CD4-positive, CD25-positive, alpha-beta regulatory T cell (primary cell): ENCODE data around the gene ICOSLG. TPM values are rescaled to one million over a fixed set of nuclear protein-coding genes. Genes with fewer than 3 reads are reported as not detected.
"Not testable (repeated sequence)": the region's sequence is repeated elsewhere in the genome, so short reads cannot be mapped to it uniquely, and the experiment has no call there.

Source experiments
- ATAC-seq, 2 donors: fragments of 150-1000 bp; cut with Tn5 transposase; one replicate each; pipeline ENCODE4 v1.10.0; 2021; ENCODE audit warnings: low read depth in 2 of 2, moderate number of reproducible peaks in 2 of 2, moderate library complexity in 1 of 2
- DNase-seq, 3 donors: peaks; one replicate each; pipeline versions ENCODE4 v3.0.0 to v3.0.0-alpha.2; 2012 to 2022; ENCODE audit warnings: mixed read lengths in 1 of 3
- H3K27ac ChIP-seq: one replicate; pipeline ENCODE4 v1.7.0; 2013; ENCODE audit warnings: mild to moderate bottlenecking, low read length; ENCODE audit not compliant: insufficient read depth, poor library complexity, severe bottlenecking
- H3K27me3 ChIP-seq: one replicate; pipeline ENCODE4 v1.7.0; 2013; ENCODE audit warnings: low read length; ENCODE audit not compliant: control insufficient read depth, insufficient read depth
- H3K36me3 ChIP-seq: one replicate; pipeline ENCODE4 v1.7.0; 2013; ENCODE audit warnings: mild to moderate bottlenecking, low read length, moderate library complexity; ENCODE audit not compliant: control insufficient read depth, insufficient read depth
- H3K4me1 ChIP-seq: 2 replicates; pipeline ENCODE4 v1.7.0; 2013; ENCODE audit warnings: mild to moderate bottlenecking, low read length; ENCODE audit not compliant: insufficient read depth, control insufficient read depth, poor library complexity, severe bottlenecking
- H3K4me3 ChIP-seq: one replicate; pipeline ENCODE4 v1.7.0; 2013; ENCODE audit warnings: low read depth, mild to moderate bottlenecking, low read length, moderate library complexity
- H3K9me3 ChIP-seq, 2 experiments: 1 replicate in 1 of 2; 2 replicates in 1 of 2; pipeline ENCODE4 v1.7.0; 2013; ENCODE audit warnings: low read length in 2 of 2, mild to moderate bottlenecking in 1 of 2, moderate library complexity in 1 of 2; ENCODE audit not compliant: control insufficient read depth in 2 of 2
- H3K27ac Mint-ChIP-seq, 3 donors: one replicate each; pipeline ENCODE4 v1.8.0; 2020 to 2022; ENCODE audit warnings: mild to moderate bottlenecking in 3 of 3, mixed read lengths in 3 of 3, moderate library complexity in 2 of 3
- H3K27me3 Mint-ChIP-seq: one replicate; pipeline ENCODE4 v1.8.0; 2022; ENCODE audit warnings: mild to moderate bottlenecking, mixed read lengths
- H3K36me3 Mint-ChIP-seq: one replicate; pipeline ENCODE4 v1.8.0; 2020; ENCODE audit warnings: mixed read lengths
- H3K4me1 Mint-ChIP-seq, 4 donors: one replicate each; pipeline ENCODE4 v1.8.0; 2020 to 2022; ENCODE audit warnings: mixed read lengths in 4 of 4, mild to moderate bottlenecking in 1 of 4
- H3K4me3 Mint-ChIP-seq, 4 donors: one replicate each; pipeline ENCODE4 v1.8.0; 2020 to 2022; ENCODE audit warnings: mild to moderate bottlenecking in 4 of 4, mixed read lengths in 4 of 4, moderate library complexity in 3 of 4
- H3K9me3 Mint-ChIP-seq, 7 donors: one replicate each; pipeline ENCODE4 v1.8.0; 2020 to 2022; ENCODE audit warnings: mixed read lengths in 7 of 7, mild to moderate bottlenecking in 3 of 7, moderate library complexity in 2 of 7
- polyA plus RNA-seq, 4 donors: library from polyadenylated mRNA; unstranded; fragments of 300-500 nt; fragmentation: Illumina TruSeq; gene quantifications; one replicate each; pipeline ENCODE4 v1.2.3, GENCODE V29; 2021
- total RNA-seq: library from RNA; stranded (reverse); gene quantifications from one replicate; pipeline ENCODE4 v1.2.3, GENCODE V29; 2022

ICOSLG gene
- total and polyA plus RNA-seq, 5 donors from 2014 or later, result 0.49 to 22.6 (median 1.9) TPM

GRCh38 chr21:44283948-44284347 lies 43.2 kb upstream of the ICOSLG start:
- Mint-ChIP-seq H3K27me3 (peaks cover 11% of the 10 kb centered on the region), H3K4me3 (no peak overlapping the region), H3K4me1 (peaks cover 0 to 4% (median 0%) of the 10 kb centered on the region in 4 donors), H3K9me3 (no peaks in the 10 kb centered on the region), H3K27ac (no peak overlapping the region), H3K36me3 (no peaks in the 10 kb centered on the region)
- Histone ChIP-seq H3K9me3 (no peaks in the 10 kb centered on the region), H3K36me3 (no peaks in the 10 kb centered on the region), H3K4me1 (no peaks in the 10 kb centered on the region), H3K27ac (no peak overlapping the region), H3K27me3 (no peaks in the 10 kb centered on the region), H3K4me3 (no peak overlapping the region)
- no peak for ATAC-seq
- DNase-seq, result no peak

GRCh38 chr21:44283211-44283785 lies 42.6 kb upstream of the ICOSLG start:
- H3K4me1 Mint-ChIP-seq, result not testable (repeated sequence)

GRCh38 chr21:44282370-44282769 lies 41.6 kb upstream of the ICOSLG start:
- Mint-ChIP-seq H3K9me3 (no peaks in the 10 kb centered on the region), H3K4me3 (no peak overlapping the region), H3K27me3 (peaks cover 11% of the 10 kb centered on the region), H3K4me1 (peaks cover 0 to 2% (median 0%) of the 10 kb centered on the region in 4 donors), H3K36me3 (no peaks in the 10 kb centered on the region), H3K27ac (no peak overlapping the region)
- no peaks in the 10 kb centered on the region for H3K9me3 ChIP-seq
- H3K4me3 ChIP-seq, result no peak overlapping the region
- H3K27me3 ChIP-seq, result no peaks in the 10 kb centered on the region
- no peaks in the 10 kb centered on the region for H3K36me3 ChIP-seq
- H3K4me1 ChIP-seq, result no peaks in the 10 kb centered on the region
- DNase-seq, result no peak
- H3K27ac ChIP-seq, result no peak overlapping the region
- no peak for ATAC-seq

More at GRCh38 chr21:44283211-44283785, 42.6 kb upstream of the ICOSLG start:
- not testable (repeated sequence) for H3K4me3 Mint-ChIP-seq, H3K36me3 Mint-ChIP-seq, H3K9me3 Mint-ChIP-seq, H3K27ac Mint-ChIP-seq, DNase-seq, ATAC-seq, H3K36me3 ChIP-seq, H3K9me3 ChIP-seq, H3K27me3 ChIP-seq, H3K4me3 ChIP-seq, H3K27ac ChIP-seq, H3K4me1 ChIP-seq
- peaks cover 11% of the 10 kb centered on the region for H3K27me3 Mint-ChIP-seq

- H3K4me1 ChIP-seq, result no peaks in the 10 kb centered on the region
- H3K27ac ChIP-seq, result no peak overlapping the region
- DNase-seq (no peak), ATAC-seq (no peak)
- H3K9me3 Mint-ChIP-seq, result no peaks in the 10 kb centered on the region
- H3K27me3 ChIP-seq, result no peaks in the 10 kb centered on the region
- H3K36me3 ChIP-seq, result no peaks in the 10 kb centered on the region
- no peaks in the 10 kb centered on the region for H3K9me3 ChIP-seq
- no peak overlapping the region for H3K27ac Mint-ChIP-seq
- no peaks in the 10 kb centered on the region for H3K36me3 Mint-ChIP-seq
- H3K4me1 Mint-ChIP-seq, result peaks cover 0 to 2% (median 0%) of the 10 kb centered on the region in 4 donors
- H3K4me3 ChIP-seq, result no peak overlapping the region
- no peak overlapping the region for H3K4me3 Mint-ChIP-seq
- peaks cover 11% of the 10 kb centered on the region for H3K27me3 Mint-ChIP-seq
Measured at GRCh38 chr21:44281801-44282200, 41.1 kb upstream of the ICOSLG start.

GRCh38 chr21:44279354-44280260 lies 38.9 kb upstream of the ICOSLG start:
- Mint-ChIP-seq H3K36me3 (no peaks in the 10 kb centered on the region), H3K9me3 (no peaks in the 10 kb centered on the region), H3K4me3 (no peak overlapping the region), H3K4me1 (peaks cover 0 to 2% (median 0%) of the 10 kb centered on the region in 4 donors), H3K27me3 (peaks cover 15% of the 10 kb centered on the region), H3K27ac (no peak overlapping the region)
- H3K9me3 ChIP-seq, result no peaks in the 10 kb centered on the region
- H3K4me1 ChIP-seq, result no peaks in the 10 kb centered on the region
- no peak overlapping the region for H3K27ac ChIP-seq
- ATAC-seq (no peak), DNase-seq (no peak)
- H3K27me3 ChIP-seq, result no peaks in the 10 kb centered on the region
- no peak overlapping the region for H3K4me3 ChIP-seq
- no peaks in the 10 kb centered on the region for H3K36me3 ChIP-seq

- Mint-ChIP-seq H3K27me3 (peaks cover 13% of the 10 kb centered on the region), H3K36me3 (no peaks in the 10 kb centered on the region), H3K27ac (no peak overlapping the region), H3K4me3 (no peak overlapping the region), H3K4me1 (no peaks in the 10 kb centered on the region), H3K9me3 (no peaks in the 10 kb centered on the region)
- Histone ChIP-seq H3K4me3 (no peak overlapping the region), H3K9me3 (no peaks in the 10 kb centered on the region), H3K27me3 (no peaks in the 10 kb centered on the region), H3K27ac (no peak overlapping the region), H3K4me1 (no peaks in the 10 kb centered on the region), H3K36me3 (no peaks in the 10 kb centered on the region)
- no peak for DNase-seq
- no peak for ATAC-seq
Measured at GRCh38 chr21:44275041-44275440, 34.3 kb upstream of the ICOSLG start.

GRCh38 chr21:44273046-44273445 lies 32.3 kb upstream of the ICOSLG start:
- Histone ChIP-seq H3K4me3 (no peak overlapping the region), H3K27me3 (no peaks in the 10 kb centered on the region), H3K9me3 (no peaks in the 10 kb centered on the region), H3K4me1 (no peaks in the 10 kb centered on the region), H3K36me3 (no peaks in the 10 kb centered on the region), H3K27ac (no peak overlapping the region)
- Mint-ChIP-seq H3K36me3 (no peaks in the 10 kb centered on the region), H3K27ac (no peak overlapping the region), H3K4me3 (no peak overlapping the region), H3K4me1 (peaks cover 0 to 5% (median 0%) of the 10 kb centered on the region in 4 donors), H3K9me3 (no peaks in the 10 kb centered on the region), H3K27me3 (peaks cover 8% of the 10 kb centered on the region)
- DNase-seq, result no peak
- ATAC-seq, result no peak
